ENCODE data around the gene CCN6. TPM values are rescaled to one million over a fixed set of nuclear protein-coding genes. Genes with fewer than 3 reads are reported as not detected.
A peak's percentile ranks its signal among the peaks of the same experiment; 100 is the strongest.

CCN6 gene
- total RNA-seq, 4 donors from 2014 or later = 0.33 TPM; not detected in 3

DNA sequence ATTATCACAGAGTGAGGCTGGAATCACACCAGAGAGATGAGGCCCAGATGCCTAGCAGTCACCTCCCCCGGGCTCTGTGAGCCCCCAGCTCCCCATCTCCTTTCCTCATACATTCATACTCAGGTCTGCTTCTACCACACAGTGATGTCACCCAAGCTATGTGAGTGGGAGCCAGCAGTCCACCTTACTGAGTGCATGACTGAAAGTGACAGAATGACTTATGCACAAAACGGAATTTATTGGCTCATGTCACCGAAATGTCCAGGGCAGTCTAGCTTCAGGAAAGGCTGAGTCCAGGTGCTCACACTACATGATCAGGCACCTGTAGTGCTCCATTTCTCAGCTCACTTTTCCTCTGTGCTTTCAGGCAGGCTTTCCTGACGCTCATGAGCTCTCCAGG is 36.7 kb upstream of the CCN6 start:
- DNase-seq = no peak
- intact Hi-C loops (cut with DNase I) = no loop called here
- 93 to 99% methylated on average over 4 of the region's 4 CpGs for WGBS, 2 donors
- no peaks in the 10 kb centered on the region for H3K9me3 ChIP-seq
- TF ChIP-seq, protein P1, sequence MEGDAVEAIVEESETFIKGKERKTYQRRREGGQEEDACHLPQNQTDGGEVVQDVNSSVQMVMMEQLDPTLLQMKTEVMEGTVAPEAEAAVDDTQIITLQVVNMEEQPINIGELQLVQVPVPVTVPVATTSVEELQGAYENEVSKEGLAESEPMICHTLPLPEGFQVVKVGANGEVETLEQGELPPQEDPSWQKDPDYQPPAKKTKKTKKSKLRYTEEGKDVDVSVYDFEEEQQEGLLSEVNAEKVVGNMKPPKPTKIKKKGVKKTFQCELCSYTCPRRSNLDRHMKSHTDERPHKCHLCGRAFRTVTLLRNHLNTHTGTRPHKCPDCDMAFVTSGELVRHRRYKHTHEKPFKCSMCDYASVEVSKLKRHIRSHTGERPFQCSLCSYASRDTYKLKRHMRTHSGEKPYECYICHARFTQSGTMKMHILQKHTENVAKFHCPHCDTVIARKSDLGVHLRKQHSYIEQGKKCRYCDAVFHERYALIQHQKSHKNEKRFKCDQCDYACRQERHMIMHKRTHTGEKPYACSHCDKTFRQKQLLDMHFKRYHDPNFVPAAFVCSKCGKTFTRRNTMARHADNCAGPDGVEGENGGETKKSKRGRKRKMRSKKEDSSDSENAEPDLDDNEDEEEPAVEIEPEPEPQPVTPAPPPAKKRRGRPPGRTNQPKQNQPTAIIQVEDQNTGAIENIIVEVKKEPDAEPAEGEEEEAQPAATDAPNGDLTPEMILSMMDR (IDR thresholded peaks at IDR 0.05) = no peak
- no peak for TF ChIP-seq POLR2A (IDR thresholded peaks at IDR 0.05)
- H3K4me3 ChIP-seq (replicated peaks in 1 of 3) = no peak overlapping the region
- H3K27ac ChIP-seq = no peak overlapping the region
- no peaks in the 10 kb centered on the region for H3K27me3 ChIP-seq
- H3K4me1 ChIP-seq = peaks cover 0 to 16% of the 10 kb centered on the region in 2 donors
- H3K36me3 ChIP-seq = no peaks in the 10 kb centered on the region

DNA sequence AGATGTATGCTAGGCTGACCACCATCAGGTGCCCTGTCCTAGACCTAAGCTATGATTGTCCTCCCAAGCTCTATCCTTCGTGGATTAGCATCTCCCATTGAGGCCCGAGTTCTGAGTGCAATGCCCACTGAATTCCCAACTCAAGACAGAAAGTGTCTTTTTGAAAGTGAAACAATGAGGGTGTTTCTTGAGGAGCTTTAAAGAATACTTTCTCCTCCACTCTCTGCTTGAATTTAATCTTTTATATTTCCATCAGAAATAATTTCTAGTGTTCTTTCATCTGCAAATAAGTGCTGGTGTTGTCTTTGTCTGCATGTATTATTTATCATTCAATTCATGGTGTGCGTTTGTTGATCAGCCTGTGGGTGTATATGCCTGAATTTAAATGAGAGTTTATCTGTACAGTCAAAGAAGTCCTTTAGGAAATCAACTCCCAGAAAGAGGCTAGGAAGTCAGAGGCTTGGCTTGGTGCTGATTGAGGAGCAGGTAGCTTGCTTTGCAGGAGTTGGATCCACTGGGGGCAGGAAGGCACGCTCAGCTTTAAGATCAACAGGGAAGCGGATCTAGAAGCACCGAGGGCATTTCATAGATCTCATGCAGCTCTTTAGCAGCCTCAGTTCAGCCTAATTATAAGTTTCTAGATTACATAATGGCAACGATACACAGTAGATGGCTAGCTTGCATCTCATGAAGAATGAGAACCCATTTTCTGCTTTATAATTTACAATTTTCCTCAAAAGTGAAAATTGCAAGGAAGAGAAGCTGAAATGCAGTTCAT is 36.0 kb upstream of the CCN6 start:
- WGBS, 2 donors = 80 to 83% methylated on average over 7 of the region's 7 CpGs
- Histone ChIP-seq H3K27me3 (no peaks in the 10 kb centered on the region), H3K4me3 (replicated peaks in 1 of 3) (no peak overlapping the region), H3K36me3 (no peaks in the 10 kb centered on the region), H3K4me1 (peaks cover 0 to 16% of the 10 kb centered on the region in 2 donors), H3K9me3 (no peaks in the 10 kb centered on the region), H3K27ac (peak overlapping the region in 1 of 3 donors; percentile 3)
- TF ChIP-seq POLR2A (IDR thresholded peaks at IDR 0.05) = no peak
- TF ChIP-seq, protein P1 (IDR thresholded peaks at IDR 0.05) = no peak
- intact Hi-C loops (cut with DNase I) = no loop called here
- no peak for DNase-seq

DNA sequence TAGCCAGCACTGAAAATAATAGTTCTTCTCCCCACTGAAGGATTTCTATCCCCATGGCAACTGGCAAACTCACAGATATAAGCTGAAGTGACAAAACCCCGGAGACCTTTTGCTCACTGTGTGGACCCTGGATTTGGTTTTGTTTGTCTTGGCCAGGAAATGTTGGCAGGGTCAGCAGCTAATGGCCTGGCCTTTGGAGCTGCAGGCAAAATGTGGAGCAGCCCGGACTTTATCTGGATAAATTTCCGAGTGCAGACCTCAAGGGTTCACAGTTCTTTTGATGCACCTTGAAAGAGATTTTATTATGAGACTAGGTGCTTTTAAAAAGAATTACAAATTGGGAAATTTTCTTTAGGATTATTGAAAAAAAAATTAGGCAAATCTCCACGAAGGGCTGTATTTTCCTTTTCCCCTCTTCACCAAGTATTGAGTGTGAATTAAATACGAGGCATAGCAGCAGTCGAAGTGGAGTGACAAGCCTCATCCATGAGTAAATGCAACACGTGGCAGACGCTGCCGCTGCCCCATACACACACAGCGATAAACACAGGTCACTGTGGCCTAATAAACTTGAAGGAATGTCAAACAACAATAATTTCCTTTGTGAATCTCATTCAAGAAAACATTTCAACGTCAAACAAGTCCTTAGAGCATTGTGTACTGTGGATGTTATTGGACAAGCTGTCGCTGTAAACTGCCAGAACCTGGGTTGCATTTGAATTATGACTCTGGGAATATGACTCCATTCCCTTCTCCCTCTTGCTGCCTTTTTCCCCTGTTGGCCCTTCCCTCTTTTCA is 35.1 kb upstream of the CCN6 start:
- H3K27ac ChIP-seq = peak overlapping the region in 2 of 3 donors; percentile 3 to 6
- intact Hi-C loops (cut with DNase I) = no loop called here
- H3K4me3 ChIP-seq (replicated peaks in 1 of 3) = no peak overlapping the region
- H3K9me3 ChIP-seq = no peaks in the 10 kb centered on the region
- TF ChIP-seq, protein P1 (IDR thresholded peaks at IDR 0.05) = no peak
- TF ChIP-seq POLR2A (IDR thresholded peaks at IDR 0.05) = no peak
- no peak for DNase-seq
- H3K36me3 ChIP-seq = no peaks in the 10 kb centered on the region
- peaks cover 0 to 16% of the 10 kb centered on the region in 2 donors for H3K4me1 ChIP-seq
- 47 to 63% methylated on average over 12 of the region's 12 CpGs for WGBS, 2 donors
- H3K27me3 ChIP-seq = no peaks in the 10 kb centered on the region

DNA sequence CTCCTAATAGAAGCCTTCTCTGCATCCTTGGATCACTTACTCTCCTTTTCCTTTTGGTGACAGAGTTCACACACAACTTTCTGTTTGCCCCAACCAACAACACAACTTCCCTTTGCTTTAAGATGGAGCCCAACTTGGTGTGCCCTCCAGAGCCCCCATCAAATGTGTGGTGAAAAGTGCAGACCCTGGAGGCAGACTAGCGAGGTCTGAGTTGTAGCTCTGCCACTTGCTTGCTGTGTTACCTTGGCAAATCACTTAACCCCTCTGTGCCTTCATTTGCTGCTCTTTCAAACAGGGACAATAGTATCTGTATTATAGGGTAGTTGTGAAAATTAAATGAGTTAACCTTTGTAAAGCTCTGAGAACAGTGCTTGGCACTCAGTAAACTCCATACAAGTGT is 34.3 kb upstream of the CCN6 start:
- TF ChIP-seq, protein P1 (IDR thresholded peaks at IDR 0.05) = no peak
- TF ChIP-seq POLR2A (IDR thresholded peaks at IDR 0.05) = no peak
- no peaks in the 10 kb centered on the region for H3K36me3 ChIP-seq

More for the DNA sequence above, 34.3 kb upstream of the CCN6 start:
- H3K27ac ChIP-seq = peak overlapping the region; percentile 6 to 46 (median 40)
- H3K4me1 ChIP-seq = peaks cover 0 to 16% of the 10 kb centered on the region in 2 donors
- H3K27me3 ChIP-seq = no peaks in the 10 kb centered on the region
- 91 to 95% methylated on average over 1 of the region's 1 CpG for WGBS, 2 donors
- intact Hi-C loops (cut with DNase I) = no loop called here
- no peaks in the 10 kb centered on the region for H3K9me3 ChIP-seq
- no peak for DNase-seq
- H3K4me3 ChIP-seq (replicated peaks in 1 of 3) = no peak overlapping the region
